HEK293 (cell line): ENCODE measurements around the gene TMEM145.

Experiments used
- REPIN1 ChIP-seq: fragments of 450-650 bp; formaldehyde crosslinking; IDR thresholded peaks from 2 replicates; pipeline ENCODE4 v1.5.1; 2017; ENCODE audit warnings: missing biosample characterization, missing genetic modification characterization, low read depth
- ZEB2 ChIP-seq: fragments of 450-650 bp; formaldehyde crosslinking; IDR thresholded peaks from 2 replicates; pipeline ENCODE4 v1.5.1; 2016; ENCODE audit warnings: missing biosample characterization, missing genetic modification characterization
- ZFHX2 ChIP-seq: fragments of 450-650 bp; formaldehyde crosslinking; conservative IDR thresholded peaks from 2 replicates; pipeline ENCODE4 v1.5.1; 2016; ENCODE audit warnings: missing biosample characterization, missing genetic modification characterization
- ZFP3 ChIP-seq: fragments of 450-650 bp; formaldehyde crosslinking; IDR thresholded peaks from 2 replicates; pipeline ENCODE4 v1.5.1; 2016; ENCODE audit warnings: low read depth, missing biosample characterization, missing genetic modification characterization
- ZFP41 ChIP-seq: fragments of 450-650 bp; formaldehyde crosslinking; IDR thresholded peaks from 2 replicates; pipeline ENCODE4 v1.5.1; 2016; ENCODE audit warnings: missing biosample characterization, missing genetic modification characterization, borderline replicate concordance
- ZIC2 ChIP-seq: fragments of 450-650 bp; formaldehyde crosslinking; IDR thresholded peaks from 2 replicates; pipeline ENCODE4 v1.5.1; 2016; ENCODE audit warnings: missing biosample characterization, missing genetic modification characterization
- ZNF155 ChIP-seq: fragments of 450-650 bp; formaldehyde crosslinking; IDR thresholded peaks from 2 replicates; pipeline ENCODE4 v1.5.1; 2016; ENCODE audit warnings: missing biosample characterization, missing genetic modification characterization
- ZNF157 ChIP-seq: fragments of 450-650 bp; formaldehyde crosslinking; IDR thresholded peaks from 2 replicates; pipeline ENCODE4 v1.5.1; 2016; ENCODE audit warnings: missing biosample characterization, missing genetic modification characterization
- ZNF174 ChIP-seq: fragments of 450-650 bp; formaldehyde crosslinking; IDR thresholded peaks from 2 replicates; pipeline ENCODE4 v1.5.0; 2017; ENCODE audit warnings: missing biosample characterization, mild to moderate bottlenecking, missing genetic modification characterization
- ZNF2 ChIP-seq: fragments of 450-650 bp; formaldehyde crosslinking; IDR thresholded peaks from 2 replicates; pipeline ENCODE4 v1.5.1; 2016; ENCODE audit warnings: missing biosample characterization, missing genetic modification characterization
- ZNF202 ChIP-seq: fragments of 450-650 bp; formaldehyde crosslinking; IDR thresholded peaks from 2 replicates; pipeline ENCODE4 v1.5.1; 2016; ENCODE audit warnings: missing biosample characterization, missing genetic modification characterization, borderline replicate concordance
- ZNF211 ChIP-seq: fragments of 450-650 bp; formaldehyde crosslinking; IDR thresholded peaks from 2 replicates; pipeline ENCODE4 v1.5.1; 2016; ENCODE audit warnings: low read depth, missing biosample characterization, missing genetic modification characterization
- ZNF404 ChIP-seq: fragments of 450-650 bp; formaldehyde crosslinking; IDR thresholded peaks from 2 replicates; pipeline ENCODE4 v1.5.1; 2017; ENCODE audit warnings: missing biosample characterization, missing genetic modification characterization
- ZNF544 ChIP-seq: fragments of 450-650 bp; formaldehyde crosslinking; IDR thresholded peaks from 2 replicates; pipeline ENCODE4 v1.5.0; 2017; ENCODE audit warnings: missing biosample characterization, missing genetic modification characterization
- ZNF558 ChIP-seq: fragments of 450-650 bp; formaldehyde crosslinking; IDR thresholded peaks from 2 replicates; pipeline ENCODE4 v1.5.1; 2016; ENCODE audit warnings: missing biosample characterization, missing genetic modification characterization
- ZNF76 ChIP-seq: fragments of 450-650 bp; formaldehyde crosslinking; IDR thresholded peaks from 2 replicates; pipeline ENCODE4; 2016; ENCODE audit warnings: low read depth, missing biosample characterization, missing genetic modification characterization, borderline replicate concordance
- ZSCAN30 ChIP-seq: fragments of 450-650 bp; IDR thresholded peaks from 2 replicates; pipeline ENCODE4 v1.5.1; 2018; ENCODE audit warnings: missing biosample characterization, mild to moderate bottlenecking, missing genetic modification characterization, moderate library complexity
- TF ChIP-seq, protein P1 (sequence below): fragments of 450-650 bp; formaldehyde crosslinking; IDR thresholded peaks from 2 replicates; pipeline ENCODE4 v1.5.1; 2017; ENCODE audit warnings: missing biosample characterization, missing genetic modification characterization
- TF ChIP-seq, protein P2 (sequence below): fragments of 450-650 bp; formaldehyde crosslinking; IDR thresholded peaks from 2 replicates; pipeline ENCODE4 v1.5.1; 2016; ENCODE audit warnings: missing biosample characterization, missing genetic modification characterization
- TF ChIP-seq, protein P3 (sequence below): fragments of 450-650 bp; formaldehyde crosslinking; IDR thresholded peaks from 2 replicates; pipeline ENCODE4 v1.5.1; 2016; ENCODE audit warnings: missing biosample characterization, missing genetic modification characterization
- TF ChIP-seq, protein P4 (sequence below): fragments of 450-650 bp; formaldehyde crosslinking; IDR thresholded peaks from 2 replicates; pipeline ENCODE4 v1.5.1; 2016; ENCODE audit warnings: missing biosample characterization, missing genetic modification characterization, borderline replicate concordance
- TF ChIP-seq, protein P5 (sequence below): fragments of 450-650 bp; formaldehyde crosslinking; IDR thresholded peaks from 2 replicates; pipeline ENCODE4 v1.5.1; 2017; ENCODE audit warnings: missing biosample characterization, mild to moderate bottlenecking, missing genetic modification characterization, moderate library complexity
- TF ChIP-seq, protein P6 (sequence below): fragments of 450-650 bp; formaldehyde crosslinking; IDR thresholded peaks from 2 replicates; pipeline ENCODE4 v1.5.1; 2016; ENCODE audit warnings: missing biosample characterization, missing genetic modification characterization
- TF ChIP-seq, protein P7 (sequence below): fragments of 450-650 bp; formaldehyde crosslinking; IDR thresholded peaks from 2 replicates; pipeline ENCODE4 v1.5.1; 2017; ENCODE audit warnings: missing biosample characterization, missing genetic modification characterization
- TF ChIP-seq, protein P8 (sequence below): fragments of 450-650 bp; formaldehyde crosslinking; IDR thresholded peaks from 2 replicates; pipeline ENCODE4 v1.5.1; 2016; ENCODE audit warnings: missing biosample characterization, missing genetic modification characterization

Gene TMEM145

DNA sequence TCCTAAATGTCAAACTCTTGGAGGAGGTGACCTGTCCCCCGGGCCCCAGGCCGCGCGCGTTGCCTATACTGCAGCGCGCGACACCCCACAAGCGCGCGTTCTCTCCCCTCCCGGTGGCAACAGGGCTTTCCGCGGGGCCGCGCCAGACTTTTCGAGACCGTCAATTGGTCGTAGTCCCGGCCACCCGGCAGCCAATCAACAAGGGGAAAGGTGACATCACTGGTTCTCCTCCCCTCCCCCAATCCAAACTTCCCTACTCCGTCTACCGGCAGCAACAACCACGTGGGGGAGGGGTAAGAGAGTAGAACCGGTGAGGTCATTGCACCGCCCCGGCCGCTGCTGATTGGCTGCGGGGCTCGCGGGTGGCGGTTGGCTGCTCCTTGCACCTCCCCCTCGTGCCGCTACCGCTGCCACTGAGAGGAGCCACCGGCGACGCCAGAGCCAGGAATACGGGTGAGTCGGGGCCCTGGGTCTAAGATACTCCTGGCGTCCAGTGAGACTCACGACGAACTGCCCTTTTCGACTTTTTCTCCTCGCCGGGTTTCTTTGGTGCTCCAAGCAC is 44.9 kb upstream of the TMEM145 start (continued):
- TF ChIP-seq ZNF202 (tag by site-specific recombination): no peak
- TF ChIP-seq ZFHX2 (tag by site-specific recombination): no peak
- TF ChIP-seq REPIN1 (tag by site-specific recombination): no peak; the same call in 1 of the 2 replicates
- TF ChIP-seq ZFP41 (tag by site-specific recombination): no peak
- no peak; the same call in 1 of the 2 replicates for TF ChIP-seq ZNF558 (tag by site-specific recombination)
- TF ChIP-seq ZNF544 (tag by site-specific recombination): no peak
- no peak for TF ChIP-seq ZNF76
- TF ChIP-seq, protein P1, sequence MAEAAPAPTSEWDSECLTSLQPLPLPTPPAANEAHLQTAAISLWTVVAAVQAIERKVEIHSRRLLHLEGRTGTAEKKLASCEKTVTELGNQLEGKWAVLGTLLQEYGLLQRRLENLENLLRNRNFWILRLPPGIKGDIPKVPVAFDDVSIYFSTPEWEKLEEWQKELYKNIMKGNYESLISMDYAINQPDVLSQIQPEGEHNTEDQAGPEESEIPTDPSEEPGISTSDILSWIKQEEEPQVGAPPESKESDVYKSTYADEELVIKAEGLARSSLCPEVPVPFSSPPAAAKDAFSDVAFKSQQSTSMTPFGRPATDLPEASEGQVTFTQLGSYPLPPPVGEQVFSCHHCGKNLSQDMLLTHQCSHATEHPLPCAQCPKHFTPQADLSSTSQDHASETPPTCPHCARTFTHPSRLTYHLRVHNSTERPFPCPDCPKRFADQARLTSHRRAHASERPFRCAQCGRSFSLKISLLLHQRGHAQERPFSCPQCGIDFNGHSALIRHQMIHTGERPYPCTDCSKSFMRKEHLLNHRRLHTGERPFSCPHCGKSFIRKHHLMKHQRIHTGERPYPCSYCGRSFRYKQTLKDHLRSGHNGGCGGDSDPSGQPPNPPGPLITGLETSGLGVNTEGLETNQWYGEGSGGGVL (tag by site-specific recombination): no peak; the same call in 1 of the 2 replicates
- TF ChIP-seq, protein P2, sequence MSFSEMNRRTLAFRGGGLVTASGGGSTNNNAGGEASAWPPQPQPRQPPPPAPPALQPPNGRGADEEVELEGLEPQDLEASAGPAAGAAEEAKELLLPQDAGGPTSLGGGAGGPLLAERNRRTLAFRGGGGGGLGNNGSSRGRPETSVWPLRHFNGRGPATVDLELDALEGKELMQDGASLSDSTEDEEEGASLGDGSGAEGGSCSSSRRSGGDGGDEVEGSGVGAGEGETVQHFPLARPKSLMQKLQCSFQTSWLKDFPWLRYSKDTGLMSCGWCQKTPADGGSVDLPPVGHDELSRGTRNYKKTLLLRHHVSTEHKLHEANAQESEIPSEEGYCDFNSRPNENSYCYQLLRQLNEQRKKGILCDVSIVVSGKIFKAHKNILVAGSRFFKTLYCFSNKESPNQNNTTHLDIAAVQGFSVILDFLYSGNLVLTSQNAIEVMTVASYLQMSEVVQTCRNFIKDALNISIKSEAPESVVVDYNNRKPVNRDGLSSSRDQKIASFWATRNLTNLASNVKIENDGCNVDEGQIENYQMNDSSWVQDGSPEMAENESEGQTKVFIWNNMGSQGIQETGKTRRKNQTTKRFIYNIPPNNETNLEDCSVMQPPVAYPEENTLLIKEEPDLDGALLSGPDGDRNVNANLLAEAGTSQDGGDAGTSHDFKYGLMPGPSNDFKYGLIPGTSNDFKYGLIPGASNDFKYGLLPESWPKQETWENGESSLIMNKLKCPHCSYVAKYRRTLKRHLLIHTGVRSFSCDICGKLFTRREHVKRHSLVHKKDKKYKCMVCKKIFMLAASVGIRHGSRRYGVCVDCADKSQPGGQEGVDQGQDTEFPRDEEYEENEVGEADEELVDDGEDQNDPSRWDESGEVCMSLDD (tag by site-specific recombination): peak; percentile 93
- TF ChIP-seq, protein P3, sequence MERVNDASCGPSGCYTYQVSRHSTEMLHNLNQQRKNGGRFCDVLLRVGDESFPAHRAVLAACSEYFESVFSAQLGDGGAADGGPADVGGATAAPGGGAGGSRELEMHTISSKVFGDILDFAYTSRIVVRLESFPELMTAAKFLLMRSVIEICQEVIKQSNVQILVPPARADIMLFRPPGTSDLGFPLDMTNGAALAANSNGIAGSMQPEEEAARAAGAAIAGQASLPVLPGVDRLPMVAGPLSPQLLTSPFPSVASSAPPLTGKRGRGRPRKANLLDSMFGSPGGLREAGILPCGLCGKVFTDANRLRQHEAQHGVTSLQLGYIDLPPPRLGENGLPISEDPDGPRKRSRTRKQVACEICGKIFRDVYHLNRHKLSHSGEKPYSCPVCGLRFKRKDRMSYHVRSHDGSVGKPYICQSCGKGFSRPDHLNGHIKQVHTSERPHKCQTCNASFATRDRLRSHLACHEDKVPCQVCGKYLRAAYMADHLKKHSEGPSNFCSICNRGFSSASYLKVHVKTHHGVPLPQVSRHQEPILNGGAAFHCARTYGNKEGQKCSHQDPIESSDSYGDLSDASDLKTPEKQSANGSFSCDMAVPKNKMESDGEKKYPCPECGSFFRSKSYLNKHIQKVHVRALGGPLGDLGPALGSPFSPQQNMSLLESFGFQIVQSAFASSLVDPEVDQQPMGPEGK (tag by site-specific recombination): peak; percentile 81
- TF ChIP-seq ZIC2 (tag by site-specific recombination): 0 out of 2 replicates have a peak, but pooled peaks have one; percentile 45
- TF ChIP-seq, protein P4, sequence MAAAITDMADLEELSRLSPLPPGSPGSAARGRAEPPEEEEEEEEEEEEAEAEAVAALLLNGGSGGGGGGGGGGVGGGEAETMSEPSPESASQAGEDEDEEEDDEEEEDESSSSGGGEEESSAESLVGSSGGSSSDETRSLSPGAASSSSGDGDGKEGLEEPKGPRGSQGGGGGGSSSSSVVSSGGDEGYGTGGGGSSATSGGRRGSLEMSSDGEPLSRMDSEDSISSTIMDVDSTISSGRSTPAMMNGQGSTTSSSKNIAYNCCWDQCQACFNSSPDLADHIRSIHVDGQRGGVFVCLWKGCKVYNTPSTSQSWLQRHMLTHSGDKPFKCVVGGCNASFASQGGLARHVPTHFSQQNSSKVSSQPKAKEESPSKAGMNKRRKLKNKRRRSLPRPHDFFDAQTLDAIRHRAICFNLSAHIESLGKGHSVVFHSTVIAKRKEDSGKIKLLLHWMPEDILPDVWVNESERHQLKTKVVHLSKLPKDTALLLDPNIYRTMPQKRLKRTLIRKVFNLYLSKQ (tag by site-specific recombination): no peak
- TF ChIP-seq, protein P5, sequence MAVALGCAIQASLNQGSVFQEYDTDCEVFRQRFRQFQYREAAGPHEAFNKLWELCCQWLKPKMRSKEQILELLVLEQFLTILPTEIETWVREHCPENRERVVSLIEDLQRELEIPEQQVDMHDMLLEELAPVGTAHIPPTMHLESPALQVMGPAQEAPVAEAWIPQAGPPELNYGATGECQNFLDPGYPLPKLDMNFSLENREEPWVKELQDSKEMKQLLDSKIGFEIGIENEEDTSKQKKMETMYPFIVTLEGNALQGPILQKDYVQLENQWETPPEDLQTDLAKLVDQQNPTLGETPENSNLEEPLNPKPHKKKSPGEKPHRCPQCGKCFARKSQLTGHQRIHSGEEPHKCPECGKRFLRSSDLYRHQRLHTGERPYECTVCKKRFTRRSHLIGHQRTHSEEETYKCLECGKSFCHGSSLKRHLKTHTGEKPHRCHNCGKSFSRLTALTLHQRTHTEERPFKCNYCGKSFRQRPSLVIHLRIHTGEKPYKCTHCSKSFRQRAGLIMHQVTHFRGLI (tag by site-specific recombination): no peak
- TF ChIP-seq, protein P6, sequence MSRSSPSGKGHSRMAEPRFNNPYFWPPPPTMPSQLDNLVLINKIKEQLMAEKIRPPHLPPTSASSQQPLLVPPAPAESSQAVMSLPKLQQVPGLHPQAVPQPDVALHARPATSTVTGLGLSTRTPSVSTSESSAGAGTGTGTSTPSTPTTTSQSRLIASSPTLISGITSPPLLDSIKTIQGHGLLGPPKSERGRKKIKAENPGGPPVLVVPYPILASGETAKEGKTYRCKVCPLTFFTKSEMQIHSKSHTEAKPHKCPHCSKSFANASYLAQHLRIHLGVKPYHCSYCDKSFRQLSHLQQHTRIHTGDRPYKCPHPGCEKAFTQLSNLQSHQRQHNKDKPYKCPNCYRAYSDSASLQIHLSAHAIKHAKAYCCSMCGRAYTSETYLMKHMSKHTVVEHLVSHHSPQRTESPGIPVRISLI: no peak
- peak; percentile 99 for TF ChIP-seq ZEB2
- no peak; the same call in 1 of the 2 replicates for TF ChIP-seq ZSCAN30
- no peak for TF ChIP-seq ZNF211 (tag by site-specific recombination)
- TF ChIP-seq ZFP3 (tag by site-specific recombination): no peak
- no peak; the same call in 1 of the 2 replicates for TF ChIP-seq ZNF2 (tag by site-specific recombination)
- TF ChIP-seq, protein P7, sequence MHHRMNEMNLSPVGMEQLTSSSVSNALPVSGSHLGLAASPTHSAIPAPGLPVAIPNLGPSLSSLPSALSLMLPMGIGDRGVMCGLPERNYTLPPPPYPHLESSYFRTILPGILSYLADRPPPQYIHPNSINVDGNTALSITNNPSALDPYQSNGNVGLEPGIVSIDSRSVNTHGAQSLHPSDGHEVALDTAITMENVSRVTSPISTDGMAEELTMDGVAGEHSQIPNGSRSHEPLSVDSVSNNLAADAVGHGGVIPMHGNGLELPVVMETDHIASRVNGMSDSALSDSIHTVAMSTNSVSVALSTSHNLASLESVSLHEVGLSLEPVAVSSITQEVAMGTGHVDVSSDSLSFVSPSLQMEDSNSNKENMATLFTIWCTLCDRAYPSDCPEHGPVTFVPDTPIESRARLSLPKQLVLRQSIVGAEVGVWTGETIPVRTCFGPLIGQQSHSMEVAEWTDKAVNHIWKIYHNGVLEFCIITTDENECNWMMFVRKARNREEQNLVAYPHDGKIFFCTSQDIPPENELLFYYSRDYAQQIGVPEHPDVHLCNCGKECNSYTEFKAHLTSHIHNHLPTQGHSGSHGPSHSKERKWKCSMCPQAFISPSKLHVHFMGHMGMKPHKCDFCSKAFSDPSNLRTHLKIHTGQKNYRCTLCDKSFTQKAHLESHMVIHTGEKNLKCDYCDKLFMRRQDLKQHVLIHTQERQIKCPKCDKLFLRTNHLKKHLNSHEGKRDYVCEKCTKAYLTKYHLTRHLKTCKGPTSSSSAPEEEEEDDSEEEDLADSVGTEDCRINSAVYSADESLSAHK: peak; percentile 64
- no peak for TF ChIP-seq ZNF174 (tag by site-specific recombination)
- TF ChIP-seq, protein P8, sequence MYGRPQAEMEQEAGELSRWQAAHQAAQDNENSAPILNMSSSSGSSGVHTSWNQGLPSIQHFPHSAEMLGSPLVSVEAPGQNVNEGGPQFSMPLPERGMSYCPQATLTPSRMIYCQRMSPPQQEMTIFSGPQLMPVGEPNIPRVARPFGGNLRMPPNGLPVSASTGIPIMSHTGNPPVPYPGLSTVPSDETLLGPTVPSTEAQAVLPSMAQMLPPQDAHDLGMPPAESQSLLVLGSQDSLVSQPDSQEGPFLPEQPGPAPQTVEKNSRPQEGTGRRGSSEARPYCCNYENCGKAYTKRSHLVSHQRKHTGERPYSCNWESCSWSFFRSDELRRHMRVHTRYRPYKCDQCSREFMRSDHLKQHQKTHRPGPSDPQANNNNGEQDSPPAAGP (tag by site-specific recombination): peak; percentile 96
- TF ChIP-seq ZNF404 (tag by site-specific recombination): no peak
- no peak for TF ChIP-seq ZNF157 (tag by site-specific recombination)
- no peak for TF ChIP-seq ZNF155 (tag by site-specific recombination)
